Activated CD4-positive, alpha-beta T cell treated with anti-CD3 and anti-CD28 coated beads for 36 hours (primary cell): ENCODE results near the gene NTM. TPM values are rescaled to one million over a fixed set of nuclear protein-coding genes. Genes with fewer than 3 reads are reported as not detected.

Source experiments
- ATAC-seq: fragments of 200-7000 bp; cut with Tn5 transposase; one replicate; pipeline ENCODE4 v1.10.0; 2021; ENCODE audit warnings: mild to moderate bottlenecking, moderate library complexity
- CTCF ChIA-PET: fragments of 350-600 bp; sonication (Branson Sonifier 250); formaldehyde crosslinking; loops from one replicate; lab custom pipeline; 2021; ENCODE audit warnings: antibody characterized with exemption; lab: Charles Lee
- POLR2A ChIA-PET: fragments of 350-600 bp; sonication (Branson Sonifier 250); formaldehyde crosslinking; loops from one replicate; lab custom pipeline; 2021; ENCODE audit warnings: antibody characterized with exemption, inconsistent platforms; lab: Charles Lee
- DNase-seq: peaks from one replicate; pipeline ENCODE4 v3.0.0-alpha.2; 2020
- H3K27ac Mint-ChIP-seq: one replicate; pipeline ENCODE4 v1.8.0; 2021; ENCODE audit warnings: mixed read lengths
- H3K27me3 Mint-ChIP-seq: one replicate; pipeline ENCODE4 v1.8.0; 2021; ENCODE audit warnings: mixed read lengths
- H3K36me3 Mint-ChIP-seq: one replicate; pipeline ENCODE4 v1.8.0; 2021; ENCODE audit warnings: low read depth, mixed read lengths
- H3K4me1 Mint-ChIP-seq: one replicate; pipeline ENCODE4 v1.8.0; 2021; ENCODE audit warnings: mixed read lengths
- H3K4me3 Mint-ChIP-seq: one replicate; pipeline ENCODE4 v1.8.0; 2021; ENCODE audit warnings: mild to moderate bottlenecking, moderate library complexity, mixed read lengths
- H3K9me3 Mint-ChIP-seq: one replicate; pipeline ENCODE4 v1.8.0; 2021; ENCODE audit warnings: low read depth, mixed read lengths
- intact Hi-C, 2 experiments: fragments of 100-400 bp; cut with DNase I in 1 of 2; cut with micrococcal nuclease in 1 of 2; formaldehyde crosslinking; loops; one replicate each; pipeline versions ENCODE4 v1.14.2 to v1.15.1; 2022 to 2024; cut with DNase I, micrococcal nuclease
- total RNA-seq, 2 experiments: library from RNA; stranded (reverse); gene quantifications; one replicate each; pipeline ENCODE4 v1.2.3, GENCODE V29; 2021

NTM gene
- total RNA-seq, 2 experiments from 2014 or later: not detected

DNA sequence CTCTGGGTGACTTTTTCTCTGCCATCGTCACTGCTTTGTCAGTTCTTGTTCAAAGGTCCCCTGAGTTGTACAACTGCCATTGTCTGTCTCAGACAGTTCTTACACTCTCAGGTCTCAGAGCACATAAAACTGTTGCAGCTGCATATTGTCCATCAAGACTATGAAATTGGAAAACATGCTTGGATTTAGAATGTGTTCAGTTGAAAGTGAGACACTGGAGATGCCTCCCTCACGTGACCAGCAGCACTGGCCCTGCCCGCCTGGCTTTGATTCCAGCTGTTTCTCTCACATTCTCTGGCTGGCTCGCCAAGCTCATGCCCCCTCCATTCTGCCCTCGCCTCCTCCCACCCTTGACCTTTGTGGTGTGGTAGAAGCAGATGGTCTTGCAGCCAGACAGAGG lies 244.2 kb downstream of the NTM start:
- ChIA-PET POLR2A (no interaction called here), CTCF (interaction anchor here (0.6 kb wide), 1 partner anchor 1631 kb away, joined by 3 read pairs; no protein-coding TSS in a partner anchor)
- Mint-ChIP-seq H3K27ac (no peak overlapping the region), H3K36me3 (no peaks in the 10 kb centered on the region), H3K9me3 (no peaks in the 10 kb centered on the region), H3K4me3 (no peak overlapping the region), H3K27me3 (peaks cover 13% of the 10 kb centered on the region), H3K4me1 (no peaks in the 10 kb centered on the region)
- no peak for DNase-seq
- ATAC-seq: no peak
- intact Hi-C loops: no loop called here

DNA sequence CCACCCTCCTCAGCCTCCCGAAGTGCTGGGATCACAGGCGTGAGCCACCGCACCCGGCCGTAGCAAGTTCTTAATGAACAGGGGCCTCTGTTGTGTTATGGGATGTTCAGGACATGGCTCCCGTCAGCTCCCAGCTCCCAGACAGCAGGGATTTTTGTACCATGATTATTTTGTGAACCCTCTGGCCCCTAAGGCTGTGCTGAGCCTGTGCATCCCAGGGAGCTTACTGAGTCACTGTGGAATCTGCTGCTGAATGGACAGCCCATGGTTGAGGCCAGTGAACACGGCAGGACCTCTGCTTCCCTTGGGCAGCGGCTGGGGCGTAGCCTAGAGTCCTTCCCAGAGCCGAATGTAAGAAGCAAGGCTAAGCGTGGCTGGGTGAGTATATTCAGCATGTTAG lies 245.2 kb downstream of the NTM start:
- ATAC-seq (no peak), DNase-seq (no peak)
- Mint-ChIP-seq H3K27ac (no peak overlapping the region), H3K4me1 (no peaks in the 10 kb centered on the region), H3K9me3 (no peaks in the 10 kb centered on the region), H3K4me3 (no peak overlapping the region), H3K27me3 (peaks cover 11% of the 10 kb centered on the region), H3K36me3 (no peaks in the 10 kb centered on the region)
- POLR2A ChIA-PET: no interaction called here
- intact Hi-C loops: no loop called here
- CTCF ChIA-PET: no interaction called here

DNA sequence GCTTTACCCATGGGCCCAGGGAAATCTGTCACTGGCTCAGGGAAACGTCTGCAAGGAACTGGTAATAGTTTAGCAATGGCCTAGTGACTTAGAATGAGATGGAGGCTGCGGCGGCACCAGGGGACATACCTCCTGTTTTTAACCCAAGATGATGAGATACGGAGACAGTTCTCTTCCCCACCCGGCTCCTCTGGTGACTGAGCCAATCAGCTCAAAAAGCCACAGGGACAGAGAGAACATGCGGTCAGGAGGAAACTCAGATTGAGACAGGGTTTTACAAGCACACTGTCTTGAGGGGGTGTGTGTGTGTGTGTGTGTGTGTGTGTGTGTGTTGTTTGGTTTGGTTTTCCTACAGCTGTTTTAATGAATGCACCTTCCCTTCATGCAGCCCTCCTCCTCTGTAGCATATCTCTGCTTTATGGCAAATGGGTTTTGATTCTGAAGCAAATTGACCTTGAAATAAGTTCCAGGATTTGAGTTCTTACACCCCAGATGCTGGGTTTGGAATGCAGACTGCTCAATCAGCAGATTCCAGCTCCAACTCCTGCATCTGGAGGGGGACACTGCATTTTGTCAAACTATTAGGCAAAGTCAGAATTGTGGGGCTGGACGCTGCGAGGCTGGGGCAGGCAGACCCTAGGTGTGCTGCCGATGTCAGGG lies 246.2 kb downstream of the NTM start:
- ATAC-seq: no peak
- no peak for DNase-seq
- POLR2A ChIA-PET: no interaction called here
- Mint-ChIP-seq H3K4me1 (no peaks in the 10 kb centered on the region), H3K27ac (no peak overlapping the region), H3K36me3 (no peaks in the 10 kb centered on the region), H3K4me3 (no peak overlapping the region), H3K27me3 (peaks cover 6% of the 10 kb centered on the region), H3K9me3 (no peaks in the 10 kb centered on the region)
- CTCF ChIA-PET: no interaction called here
- intact Hi-C loops: no loop called here

DNA sequence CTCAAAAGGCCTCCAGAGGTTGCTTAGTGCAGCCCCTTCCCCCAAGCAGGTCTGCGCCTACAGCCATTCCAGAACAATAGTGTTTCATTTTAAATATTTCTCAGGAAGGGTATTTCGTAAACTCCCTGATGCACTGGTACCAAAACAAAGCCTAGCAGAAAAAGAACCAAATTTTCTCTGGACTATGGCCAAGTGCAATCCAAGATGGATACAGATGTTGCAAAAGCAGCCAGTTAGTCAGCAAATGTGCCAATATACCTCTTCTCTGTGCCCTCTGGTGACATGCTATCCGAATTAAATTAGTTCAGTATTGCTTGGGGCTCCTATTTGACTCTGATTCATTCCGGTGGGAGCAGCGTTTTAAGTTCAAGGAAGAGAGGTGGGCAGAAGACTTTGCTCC lies 247.8 kb downstream of the NTM start:
- H3K9me3 Mint-ChIP-seq: no peaks in the 10 kb centered on the region
- no peak overlapping the region for H3K27ac Mint-ChIP-seq
- intact Hi-C loops: no loop called here
- peaks cover 4% of the 10 kb centered on the region for H3K27me3 Mint-ChIP-seq
- ATAC-seq (no peak), DNase-seq (no peak)
- H3K36me3 Mint-ChIP-seq: no peaks in the 10 kb centered on the region
- no peaks in the 10 kb centered on the region for H3K4me1 Mint-ChIP-seq
- H3K4me3 Mint-ChIP-seq: no peak overlapping the region
- CTCF ChIA-PET: no interaction called here
- POLR2A ChIA-PET: no interaction called here

DNA sequence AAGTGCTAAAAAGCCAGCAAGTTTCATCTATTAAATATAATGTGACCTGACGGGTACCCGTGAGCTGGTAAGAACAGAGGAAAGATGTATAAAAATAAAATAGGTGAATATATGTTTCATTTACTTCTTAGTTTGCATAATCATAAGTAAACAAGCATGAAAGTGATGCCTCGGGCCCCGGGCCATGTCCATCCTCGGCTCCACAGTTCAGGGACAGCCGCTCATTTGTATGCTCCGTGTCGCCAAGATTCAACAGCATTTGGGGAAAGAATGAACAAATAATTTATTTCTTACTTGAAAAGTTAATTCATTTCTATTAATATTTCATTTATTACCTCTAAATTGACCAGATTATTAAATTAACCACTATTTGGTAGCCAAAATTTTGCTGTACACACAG lies 251.8 kb downstream of the NTM start:
- intact Hi-C loops: no loop called here
- Mint-ChIP-seq H3K36me3 (no peaks in the 10 kb centered on the region), H3K27me3 (peaks cover 6% of the 10 kb centered on the region), H3K4me1 (no peaks in the 10 kb centered on the region), H3K27ac (no peak overlapping the region), H3K9me3 (no peaks in the 10 kb centered on the region), H3K4me3 (no peak overlapping the region)
- DNase-seq (no peak), ATAC-seq (no peak)
- POLR2A ChIA-PET: no interaction called here
- CTCF ChIA-PET: no interaction called here

DNA sequence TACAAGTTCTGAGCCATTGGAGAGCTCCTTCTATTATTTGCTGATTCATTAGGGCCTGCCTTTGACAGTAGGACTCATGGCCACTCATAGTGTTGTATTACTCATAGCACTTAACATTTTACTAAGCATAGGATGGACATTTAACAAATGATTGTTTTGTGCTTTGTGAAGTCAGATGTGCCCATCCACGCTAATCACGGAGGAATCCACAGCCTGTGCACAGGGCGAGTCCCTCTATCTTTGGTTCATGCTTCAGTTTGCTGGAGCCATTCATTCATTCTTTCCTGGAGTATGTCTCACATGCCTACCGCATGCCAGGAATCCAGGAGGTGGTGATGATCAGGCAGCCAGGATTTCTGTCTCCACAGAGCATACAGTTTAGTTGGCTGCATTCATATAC lies 254.1 kb downstream of the NTM start:
- H3K36me3 Mint-ChIP-seq: no peaks in the 10 kb centered on the region
- peaks cover 6% of the 10 kb centered on the region for H3K27me3 Mint-ChIP-seq
- H3K4me1 Mint-ChIP-seq: no peaks in the 10 kb centered on the region
- H3K4me3 Mint-ChIP-seq: no peak overlapping the region
- POLR2A ChIA-PET: no interaction called here
- intact Hi-C loops: no loop called here
- CTCF ChIA-PET: no interaction called here
- no peaks in the 10 kb centered on the region for H3K9me3 Mint-ChIP-seq
- no peak overlapping the region for H3K27ac Mint-ChIP-seq
- no peak for DNase-seq
- ATAC-seq: no peak

DNA sequence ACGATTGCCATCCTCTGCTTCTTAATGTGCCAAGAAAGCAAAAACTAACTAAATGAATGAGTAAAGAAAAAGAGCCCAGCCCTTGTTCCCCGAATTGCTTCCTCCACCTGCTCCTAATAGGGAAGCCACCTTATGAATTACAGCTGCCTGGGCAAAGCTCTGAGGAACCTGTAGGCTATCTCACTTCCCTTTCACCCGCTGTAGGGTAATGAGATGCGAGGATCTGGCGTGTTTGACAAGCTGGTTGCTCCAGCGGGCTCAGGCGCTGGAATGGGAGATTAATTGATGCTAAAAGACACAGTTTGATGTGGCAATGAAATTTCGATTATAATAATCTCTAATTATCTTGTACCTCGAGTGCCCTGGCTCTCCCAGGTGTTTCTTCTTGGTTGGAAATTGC lies 256.4 kb downstream of the NTM start:
- DNase-seq: no peak
- ChIA-PET CTCF (interaction anchor here (0.6 kb wide), 1 partner anchor 482 kb away, joined by 3 read pairs; no protein-coding TSS in a partner anchor), POLR2A (no interaction called here)
- H3K4me3 Mint-ChIP-seq: no peak overlapping the region
- intact Hi-C loops: no loop called here
- no peak overlapping the region for H3K27ac Mint-ChIP-seq
- no peaks in the 10 kb centered on the region for H3K36me3 Mint-ChIP-seq
- ATAC-seq: no peak
- H3K27me3 Mint-ChIP-seq: peaks cover 6% of the 10 kb centered on the region
- H3K4me1 Mint-ChIP-seq: no peaks in the 10 kb centered on the region
- no peaks in the 10 kb centered on the region for H3K9me3 Mint-ChIP-seq

DNA sequence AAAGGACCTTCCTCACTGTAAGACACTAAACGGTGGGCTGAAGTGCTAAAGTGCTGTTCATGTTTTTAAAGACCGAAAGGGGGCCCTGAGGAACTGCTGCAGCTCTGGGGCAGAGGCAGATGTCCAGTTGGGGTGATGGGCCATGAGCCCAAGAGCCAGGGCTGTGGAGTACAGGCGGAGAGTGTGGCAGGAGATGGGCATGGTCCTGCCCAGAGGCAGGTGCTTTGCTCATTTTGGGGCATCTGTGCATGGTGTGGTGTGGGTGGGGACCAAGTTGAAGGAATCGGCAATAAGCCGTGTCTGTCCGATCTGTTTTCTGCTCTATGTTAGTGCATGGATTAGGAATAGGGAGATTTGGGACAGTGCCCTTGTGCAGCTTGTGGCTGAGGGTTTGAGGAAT lies 258.3 kb downstream of the NTM start:
- Mint-ChIP-seq H3K27me3 (peaks cover 6% of the 10 kb centered on the region), H3K4me1 (no peaks in the 10 kb centered on the region), H3K4me3 (no peak overlapping the region), H3K27ac (no peak overlapping the region), H3K9me3 (no peaks in the 10 kb centered on the region), H3K36me3 (no peaks in the 10 kb centered on the region)
- intact Hi-C loops: no loop called here
- DNase-seq (no peak), ATAC-seq (no peak)
- ChIA-PET POLR2A (no interaction called here), CTCF (no interaction called here)

DNA sequence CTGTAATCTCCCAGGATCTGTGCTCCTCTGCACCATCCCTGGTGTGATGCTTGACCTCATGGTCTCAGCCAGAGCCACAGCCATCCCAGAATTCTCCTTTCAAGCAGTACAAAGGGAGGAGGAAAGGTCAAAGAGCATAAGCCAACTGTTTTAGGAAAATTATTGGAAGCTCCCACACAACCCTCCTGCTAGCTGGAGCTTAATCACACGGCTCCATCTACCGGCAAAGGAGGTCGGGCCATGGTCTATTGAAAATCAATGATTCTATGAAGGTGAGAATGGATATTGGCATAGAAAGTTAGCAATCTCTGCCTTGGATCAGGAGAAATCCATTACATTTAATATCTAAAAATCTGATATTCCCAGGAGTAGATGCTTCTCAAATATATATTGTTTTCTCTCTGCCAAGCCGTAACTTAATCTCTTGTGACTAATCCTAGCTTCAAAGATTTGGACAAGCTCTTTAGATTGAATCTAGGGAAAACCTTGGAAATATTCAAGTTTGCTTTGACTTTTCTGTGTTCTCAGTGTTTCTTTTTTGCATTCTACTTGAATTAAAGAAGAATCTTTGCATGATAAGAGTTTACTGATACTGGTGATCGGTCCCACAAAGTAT lies 259.6 kb downstream of the NTM start:
- Mint-ChIP-seq H3K27ac (no peak overlapping the region), H3K9me3 (peaks cover 2% of the 10 kb centered on the region), H3K36me3 (no peaks in the 10 kb centered on the region), H3K4me3 (no peak overlapping the region), H3K27me3 (peaks cover 9% of the 10 kb centered on the region), H3K4me1 (no peaks in the 10 kb centered on the region)
- ATAC-seq: no peak
- no peak for DNase-seq
- ChIA-PET CTCF (interaction anchor here (1.4 kb wide), 1 partner anchor 539 kb away, joined by 3 read pairs; no protein-coding TSS in a partner anchor), POLR2A (no interaction called here)
- intact Hi-C loops: no loop called here

DNA sequence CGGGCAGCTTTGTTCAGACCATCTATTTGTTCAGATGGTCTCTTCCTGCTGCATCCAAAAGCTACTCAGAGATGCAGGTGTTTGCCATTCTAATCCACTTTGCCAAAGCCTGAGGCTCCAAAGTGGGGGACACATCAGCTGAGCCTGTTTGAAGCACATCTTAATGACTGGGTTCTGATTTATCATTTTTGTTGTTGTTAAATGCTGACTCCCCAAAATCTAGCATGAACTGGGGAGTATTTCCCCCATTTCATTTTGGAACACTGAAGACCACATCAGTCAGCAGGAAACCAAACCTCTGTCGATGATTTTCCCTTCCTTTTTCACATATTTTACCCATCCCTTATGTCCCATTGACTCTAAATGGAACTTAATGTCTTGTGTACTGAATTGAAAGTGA lies 262.6 kb downstream of the NTM start:
- H3K4me3 Mint-ChIP-seq: no peak overlapping the region
- intact Hi-C loops: no loop called here
- H3K4me1 Mint-ChIP-seq: no peaks in the 10 kb centered on the region
- peaks cover 2% of the 10 kb centered on the region for H3K27me3 Mint-ChIP-seq
- CTCF ChIA-PET: interaction anchor here (0.6 kb wide), 1 partner anchor 1387 kb away, joined by 4 read pairs; no protein-coding TSS in a partner anchor
- POLR2A ChIA-PET: no interaction called here
- ATAC-seq: no peak
- H3K36me3 Mint-ChIP-seq: no peaks in the 10 kb centered on the region
- DNase-seq: no peak
- H3K27ac Mint-ChIP-seq: no peak overlapping the region
- H3K9me3 Mint-ChIP-seq: peaks cover 2% of the 10 kb centered on the region

DNA sequence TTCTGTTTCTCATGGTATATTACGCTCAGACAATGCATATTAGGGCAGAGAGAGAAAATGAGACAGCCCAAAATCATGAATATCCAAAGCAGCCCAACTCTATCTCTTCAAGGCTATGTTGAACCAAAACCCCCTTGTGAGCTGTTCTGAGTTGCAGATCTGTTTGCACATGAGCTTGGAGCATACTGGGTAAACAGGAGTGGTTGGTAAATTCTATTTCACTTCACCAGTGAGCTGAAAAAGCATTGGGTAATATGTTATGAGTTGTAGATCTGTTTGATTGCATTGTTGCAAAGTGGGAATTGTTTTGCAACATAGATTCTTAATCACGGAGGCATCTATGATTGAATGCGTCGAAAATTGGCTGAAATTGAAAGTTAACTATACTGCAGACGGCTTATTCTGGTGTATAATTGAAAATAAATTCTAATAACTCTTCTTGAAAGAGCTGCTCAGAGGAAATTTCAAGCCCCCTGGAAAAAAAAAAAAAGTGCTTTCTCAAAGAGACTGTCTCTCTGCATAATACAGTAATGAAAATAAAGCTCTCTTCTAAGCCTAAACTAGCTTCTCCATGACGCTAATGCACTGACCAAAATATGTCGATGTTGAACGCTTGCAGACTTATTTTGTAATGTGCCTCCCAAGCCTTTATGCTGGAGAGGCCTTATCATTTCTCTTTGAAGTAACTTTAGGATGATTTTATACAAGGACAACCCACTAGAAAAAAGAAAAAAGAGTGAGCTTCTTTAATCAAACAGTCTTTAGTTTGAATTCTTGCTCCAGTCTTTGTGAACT lies 263.7 kb downstream of the NTM start:
- DNase-seq: no peak
- Mint-ChIP-seq H3K4me3 (no peak overlapping the region), H3K4me1 (no peaks in the 10 kb centered on the region), H3K27ac (no peak overlapping the region), H3K27me3 (peaks cover 2% of the 10 kb centered on the region), H3K36me3 (no peaks in the 10 kb centered on the region), H3K9me3 (peaks cover 2% of the 10 kb centered on the region)
- CTCF ChIA-PET: no interaction called here
- ATAC-seq: no peak
- intact Hi-C loops: no loop called here
- POLR2A ChIA-PET: no interaction called here
